Sigmoid colon (tissue), 4 donors: ENCODE results near the gene CTIF.

Experiments
- CTCF ChIP-seq, 4 experiments: fragments of 450-650 bp in 3 of 4; fragments of 200-600 bp in 1 of 4; IDR thresholded peaks; one replicate each; pipeline ENCODE4 v1.5.1; 2016 to 2019; ENCODE audit warnings: antibody characterized with exemption in 4 of 4, mild to moderate bottlenecking in 3 of 4, moderate library complexity in 2 of 4
- EP300 ChIP-seq, 4 donors: sonication (generic); formaldehyde crosslinking; IDR thresholded peaks; one replicate each; pipeline ENCODE4 v1.6.1; 2017; ENCODE audit warnings: antibody characterized with exemption in 4 of 4
- POLR2A ChIP-seq, 2 donors: fragments of 450-650 bp; IDR thresholded peaks; one replicate each; pipeline ENCODE4 v1.6.1; 2016; ENCODE audit warnings: antibody characterized with exemption in 2 of 2, mild to moderate bottlenecking in 2 of 2, moderate library complexity in 2 of 2

- TF ChIP-seq POLR2A (IDR thresholded peaks at IDR 0.05) (no peak), CTCF (IDR thresholded peaks at IDR 0.05) (no peak), EP300 (IDR thresholded peaks at IDR 0.05) (no peak)
Observed at GRCh38 chr18:48862132-48862531, 323.3 kb downstream of the CTIF start.
